Neural progenitor cell (in vitro differentiated cells): Measurements from ENCODE around the gene ZNF831. TPM values are rescaled to one million over a fixed set of nuclear protein-coding genes. Genes with fewer than 3 reads are reported as not detected.
A peak's percentile ranks its signal among the peaks of the same experiment; 100 is the strongest.

Source experiments
- DNase-seq: peaks from one replicate; pipeline ENCODE4 v3.0.0-alpha.2; 2016; ENCODE audit warnings: low spot score
- H2AFZ ChIP-seq: fragments of 200-600 bp; sonication (generic); replicated peaks from 2 replicates; pipeline ENCODE4 v1.6.1; 2016; ENCODE audit warnings: antibody characterized with exemption
- H3F3A ChIP-seq: fragments of 200-600 bp; sonication (generic); 2 replicates; pipeline ENCODE4 v1.6.1; 2016; ENCODE audit warnings: antibody characterized with exemption, low read depth
- H3K27ac ChIP-seq: fragments of 200-600 bp; sonication (generic); 2 replicates; pipeline ENCODE4 v1.5.1; 2016; ENCODE audit warnings: mild to moderate bottlenecking
- H3K27me3 ChIP-seq: fragments of 200-600 bp; sonication (generic); 2 replicates; pipeline ENCODE4 v1.6.1; 2016; ENCODE audit warnings: mild to moderate bottlenecking, moderate library complexity
- H3K36me3 ChIP-seq: fragments of 200-600 bp; sonication (generic); 2 replicates; pipeline ENCODE4 v1.5.1; 2016
- H3K4me1 ChIP-seq: fragments of 200-600 bp; sonication (generic); 2 replicates; pipeline ENCODE4 v1.6.1; 2016; ENCODE audit warnings: mixed run types
- H3K4me2 ChIP-seq: fragments of 200-600 bp; sonication (generic); 2 replicates; pipeline ENCODE4 v1.6.1; 2016
- H3K4me3 ChIP-seq: fragments of 200-600 bp; sonication (generic); 2 replicates; pipeline ENCODE4 v1.5.1; 2016
- H3K79me2 ChIP-seq: fragments of 200-600 bp; sonication (generic); 2 replicates; pipeline ENCODE4 v1.6.1; 2016; ENCODE audit warnings: low read depth
- H3K9ac ChIP-seq: fragments of 200-600 bp; sonication (generic); 2 replicates; pipeline ENCODE4 v1.6.1; 2016
- H3K9me3 ChIP-seq: fragments of 200-600 bp; sonication (generic); 2 replicates; pipeline ENCODE4 v1.5.1; 2016; ENCODE audit warnings: low read depth
- H4K20me1 ChIP-seq: fragments of 200-600 bp; sonication (generic); 2 replicates; pipeline ENCODE4 v1.6.1; 2016; ENCODE audit warnings: low read depth
- H3K27ac Mint-ChIP-seq: 3 replicates; pipeline ENCODE4 v1.8.0; 2021; ENCODE audit warnings: mixed read lengths
- H3K27me3 Mint-ChIP-seq: 2 replicates; pipeline ENCODE4 v1.8.0; 2022; ENCODE audit warnings: low read depth, mild to moderate bottlenecking, inconsistent platforms, moderate library complexity, mixed read lengths; ENCODE audit not compliant: insufficient read depth
- H3K36me3 Mint-ChIP-seq: 3 replicates; pipeline ENCODE4 v1.8.0; 2021; ENCODE audit warnings: mixed read lengths
- H3K4me1 Mint-ChIP-seq: 3 replicates; pipeline ENCODE4 v1.8.0; 2021; ENCODE audit warnings: mixed read lengths
- H3K4me3 Mint-ChIP-seq: 3 replicates; pipeline ENCODE4 v1.8.0; 2021; ENCODE audit warnings: mild to moderate bottlenecking, moderate library complexity, mixed read lengths
- H3K9me3 Mint-ChIP-seq: 3 replicates; pipeline ENCODE4 v1.8.0; 2020; ENCODE audit warnings: mixed read lengths
- CTCF ChIP-seq: fragments of 200-600 bp; sonication (generic); IDR thresholded peaks from 2 replicates; pipeline ENCODE4 v1.5.1; 2017; ENCODE audit warnings: antibody characterized with exemption, mild to moderate bottlenecking
- EZH2 ChIP-seq: fragments of 200-600 bp; sonication (generic); IDR thresholded peaks from 2 replicates; pipeline ENCODE4 v1.6.1; 2017; ENCODE audit warnings: antibody characterized with exemption, mild to moderate bottlenecking, moderate library complexity
- EZH2phosphoT487 ChIP-seq: fragments of 200-600 bp; sonication (generic); IDR thresholded peaks from 2 replicates; pipeline ENCODE4 v1.6.1; 2017; ENCODE audit warnings: antibody characterized with exemption
- total RNA-seq: library from RNA; depleted of rRNA; stranded (reverse); fragments of >200 nt; gene quantifications from 2 replicates; pipeline ENCODE4 v1.2.3, GENCODE V29; 2015; ENCODE audit warnings: low replicate concordance

ZNF831 gene
- total RNA-seq, 1 donor from 2014 or later = not detected

DNA sequence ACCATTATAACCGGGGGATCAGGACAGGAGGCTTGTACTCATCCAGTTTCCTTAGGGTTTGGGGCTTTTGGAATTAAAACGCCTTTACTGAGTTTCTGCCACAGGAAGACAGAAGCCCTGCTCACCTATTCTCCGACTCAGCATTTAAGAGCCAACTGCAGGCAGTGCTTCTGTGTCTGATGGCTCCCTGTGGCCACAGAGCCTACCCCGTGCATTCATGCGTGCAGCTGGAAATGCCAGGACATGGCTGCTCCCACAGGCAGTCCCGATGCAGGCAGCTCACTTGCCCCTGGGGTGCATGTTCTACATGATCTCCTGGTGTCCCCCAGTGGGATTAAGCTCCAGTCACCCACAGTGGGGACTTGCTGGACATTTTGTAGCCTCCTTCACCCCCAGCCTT, 22.2 kb downstream of the ZNF831 start:
- Histone ChIP-seq H3K27me3 (no peaks in the 10 kb centered on the region), H3K4me3 (no peak overlapping the region), H3K4me2 (peak overlapping the region; percentile 31), H3K36me3 (no peaks in the 10 kb centered on the region), H4K20me1 (no peaks in the 10 kb centered on the region), H3K9ac (no peak overlapping the region), H3K79me2 (no peaks in the 10 kb centered on the region), H3F3A (no peaks in the 10 kb centered on the region), H3K4me1 (peaks cover 9% of the 10 kb centered on the region), H3K27ac (no peak overlapping the region), H3K9me3 (no peaks in the 10 kb centered on the region), H2AFZ (peak overlapping the region; percentile 85)
- no peak for TF ChIP-seq EZH2phosphoT487
- TF ChIP-seq CTCF = no peak
- TF ChIP-seq EZH2 = no peak
- peak overlapping the region; percentile 30 for H3K4me3 Mint-ChIP-seq
- no peaks in the 10 kb centered on the region for H3K36me3 Mint-ChIP-seq
- peaks cover 2% of the 10 kb centered on the region for H3K9me3 Mint-ChIP-seq
- DNase-seq = peak; percentile 68
- H3K4me1 Mint-ChIP-seq = peaks cover 20% of the 10 kb centered on the region
- H3K27ac Mint-ChIP-seq = no peak overlapping the region
- H3K27me3 Mint-ChIP-seq = peaks cover 6% of the 10 kb centered on the region

- H3K36me3 Mint-ChIP-seq = no peaks in the 10 kb centered on the region
- Histone ChIP-seq H3K36me3 (no peaks in the 10 kb centered on the region), H3K9ac (no peak overlapping the region), H4K20me1 (no peaks in the 10 kb centered on the region), H3K4me1 (peaks cover 8% of the 10 kb centered on the region), H3K4me2 (no peak overlapping the region), H3F3A (no peaks in the 10 kb centered on the region), H3K9me3 (no peaks in the 10 kb centered on the region), H3K79me2 (no peaks in the 10 kb centered on the region), H3K27ac (no peak overlapping the region), H2AFZ (no peak overlapping the region), H3K27me3 (no peaks in the 10 kb centered on the region), H3K4me3 (no peak overlapping the region)
- H3K9me3 Mint-ChIP-seq = peaks cover 2% of the 10 kb centered on the region
- H3K4me1 Mint-ChIP-seq = peaks cover 12% of the 10 kb centered on the region
- peaks cover 3% of the 10 kb centered on the region for H3K27me3 Mint-ChIP-seq
- H3K4me3 Mint-ChIP-seq = no peak overlapping the region
- no peak overlapping the region for H3K27ac Mint-ChIP-seq
- TF ChIP-seq CTCF (no peak), EZH2phosphoT487 (no peak), EZH2 (no peak)
- DNase-seq = no peak
Observed at GRCh38 chr20:59190466-59190865, 26.8 kb downstream of the ZNF831 start.

DNA sequence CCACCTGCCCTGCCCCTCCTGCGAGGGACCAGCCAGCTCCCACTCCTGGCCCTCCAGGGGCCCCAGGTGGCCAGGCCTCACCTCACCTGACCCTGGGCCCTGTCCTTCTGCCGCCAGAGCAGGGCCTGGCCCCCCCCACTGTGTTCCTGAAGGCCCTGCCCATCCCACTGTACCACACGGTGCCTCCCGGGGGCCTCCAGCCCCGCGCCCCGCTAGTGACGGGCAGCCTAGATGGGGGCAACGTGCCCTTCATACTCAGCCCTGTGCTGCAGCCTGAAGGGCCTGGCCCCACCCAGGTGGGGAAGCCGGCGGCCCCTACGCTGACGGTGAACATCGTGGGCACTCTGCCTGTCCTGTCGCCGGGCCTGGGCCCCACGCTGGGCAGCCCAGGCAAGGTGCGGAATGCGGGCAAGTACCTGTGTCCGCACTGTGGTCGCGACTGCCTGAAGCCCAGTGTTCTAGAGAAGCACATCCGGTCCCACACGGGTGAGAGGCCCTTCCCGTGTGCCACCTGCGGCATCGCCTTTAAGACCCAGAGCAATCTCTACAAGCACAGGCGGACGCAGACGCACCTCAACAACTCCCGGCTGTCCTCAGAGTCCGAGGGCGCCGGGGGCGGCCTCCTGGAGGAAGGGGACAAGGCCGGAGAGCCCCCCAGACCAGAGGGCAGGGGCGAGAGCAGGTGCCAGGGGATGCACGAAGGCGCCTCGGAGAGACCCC, 27.6 kb downstream of the ZNF831 start:
- H3K27ac ChIP-seq = no peak overlapping the region
- no peak overlapping the region for H2AFZ ChIP-seq
- peaks cover 4% of the 10 kb centered on the region for H3K4me1 ChIP-seq
- H3K9ac ChIP-seq = no peak overlapping the region
- peaks cover 2% of the 10 kb centered on the region for H3K9me3 Mint-ChIP-seq
- no peaks in the 10 kb centered on the region for H3K79me2 ChIP-seq
- peaks cover 3% of the 10 kb centered on the region for H3K27me3 Mint-ChIP-seq
- no peak overlapping the region for H3K27ac Mint-ChIP-seq
- no peak overlapping the region for H3K4me3 ChIP-seq
- no peak overlapping the region for H3K4me2 ChIP-seq
- H3F3A ChIP-seq = no peaks in the 10 kb centered on the region
- DNase-seq = no peak
- no peaks in the 10 kb centered on the region for H3K36me3 ChIP-seq
- no peaks in the 10 kb centered on the region for H3K27me3 ChIP-seq
- H3K4me3 Mint-ChIP-seq = no peak overlapping the region
- H3K4me1 Mint-ChIP-seq = peaks cover 5% of the 10 kb centered on the region
- H3K9me3 ChIP-seq = no peaks in the 10 kb centered on the region
- H3K36me3 Mint-ChIP-seq = no peaks in the 10 kb centered on the region
- TF ChIP-seq EZH2 (no peak), CTCF (no peak), EZH2phosphoT487 (no peak)
- no peaks in the 10 kb centered on the region for H4K20me1 ChIP-seq
